Smooth muscle cell (in vitro differentiated cells): ENCODE data around the gene ACBD6. TPM values are rescaled to one million over a fixed set of nuclear protein-coding genes. Genes with fewer than 3 reads are reported as not detected.

Source experiments
- DNase-seq: peaks from one replicate; lab custom pipeline; 2025; ENCODE audit not compliant: unreplicated experiment; lab: John Stamatoyannopoulos, UW
- H2AFZ ChIP-seq: fragments of 200-600 bp; sonication (generic); 2 replicates; pipeline ENCODE4 v1.6.0; 2016; ENCODE audit warnings: antibody characterized with exemption, low read depth, mild to moderate bottlenecking
- H3F3A ChIP-seq: fragments of 200-600 bp; sonication (generic); 2 replicates; pipeline ENCODE4 v1.6.0; 2017; ENCODE audit warnings: antibody characterized with exemption, low read depth
- H3K27ac ChIP-seq: fragments of 200-600 bp; sonication (generic); 2 replicates; pipeline ENCODE4 v1.5.1; 2016; ENCODE audit warnings: low read depth, mild to moderate bottlenecking
- H3K27me3 ChIP-seq: fragments of 200-600 bp; sonication (generic); 2 replicates; pipeline ENCODE4 v1.6.1; 2016; ENCODE audit warnings: low read depth, mild to moderate bottlenecking
- H3K36me3 ChIP-seq: fragments of 200-600 bp; sonication (generic); 2 replicates; pipeline ENCODE4 v1.5.1; 2016; ENCODE audit warnings: low read depth
- H3K4me1 ChIP-seq: fragments of 200-600 bp; sonication (generic); 2 replicates; pipeline ENCODE4 v1.5.1; 2016; ENCODE audit warnings: low read depth
- H3K4me2 ChIP-seq: fragments of 200-600 bp; sonication (generic); 2 replicates; pipeline ENCODE4 v1.6.0; 2016; ENCODE audit warnings: mild to moderate bottlenecking
- H3K4me3 ChIP-seq: fragments of 200-600 bp; sonication (generic); 2 replicates; pipeline ENCODE4 v1.5.1; 2016; ENCODE audit warnings: mild to moderate bottlenecking
- H3K79me2 ChIP-seq: fragments of 200-600 bp; sonication (generic); 2 replicates; pipeline ENCODE4 v1.6.0; 2016; ENCODE audit warnings: low read depth, mild to moderate bottlenecking
- H3K9ac ChIP-seq: fragments of 200-600 bp; sonication (generic); 2 replicates; pipeline ENCODE4 v1.6.0; 2016; ENCODE audit warnings: low read depth
- H3K9me3 ChIP-seq: fragments of 200-600 bp; sonication (generic); replicated peaks from 2 replicates; pipeline ENCODE4 v1.5.1; 2016; ENCODE audit warnings: low read depth
- H4K20me1 ChIP-seq: fragments of 200-600 bp; sonication (generic); 2 replicates; pipeline ENCODE4 v1.6.0; 2016; ENCODE audit warnings: low read depth
- CTCF ChIP-seq: fragments of 200-600 bp; sonication (generic); IDR thresholded peaks from 2 replicates; pipeline ENCODE4 v1.5.1; 2017; ENCODE audit warnings: borderline replicate concordance, mild to moderate bottlenecking, antibody characterized with exemption; ENCODE audit not compliant: insufficient read depth, poor library complexity, severe bottlenecking
- WGBS: methylation state at CpG from one replicate; pipeline ENCODE4 v1.1.7; 2016; ENCODE audit warnings: low lambda C conversion rate; 5-methylcytosine and 5-hydroxymethylcytosine counted together
- polyA plus RNA-seq: library from polyadenylated mRNA; unstranded; fragments of >200 nt; fragmentation: Nextera tagmentation; extraction: Ambion mirVana; gene quantifications from 2 replicates; pipeline ENCODE4 v1.2.1, GENCODE V29; 2016
- total RNA-seq: library from RNA; depleted of rRNA; stranded (reverse); fragments of >200 nt; gene quantifications from 2 replicates; pipeline ENCODE4 v1.2.3, GENCODE V29; 2014

ACBD6 gene
- total and polyA plus RNA-seq, 2 experiments from 2014 or later = 44.1 to 48.7 TPM

- no peaks in the 10 kb centered on the region for H3K9me3 ChIP-seq
- no peaks in the 10 kb centered on the region for H3K79me2 ChIP-seq
- H2AFZ ChIP-seq = no peak overlapping the region
- DNase-seq = no peak
- no peak overlapping the region for H3K27ac ChIP-seq
- H3K9ac ChIP-seq = no peak overlapping the region
- no peaks in the 10 kb centered on the region for H3K4me1 ChIP-seq
- no peak overlapping the region for H3K4me2 ChIP-seq
- no peaks in the 10 kb centered on the region for H3K36me3 ChIP-seq
- no peak overlapping the region for H3K4me3 ChIP-seq
- no peak for TF ChIP-seq CTCF
- no peaks in the 10 kb centered on the region for H3F3A ChIP-seq
- no peaks in the 10 kb centered on the region for H3K27me3 ChIP-seq
- WGBS = 85% methylated on average over 31 of the region's 31 CpGs
- no peaks in the 10 kb centered on the region for H4K20me1 ChIP-seq
Observed at GRCh38 chr1:180253585-180254495, 248.5 kb downstream of the ACBD6 start.

GRCh38 chr1:180252638-180253536 is 249.5 kb downstream of the ACBD6 start:
- no peaks in the 10 kb centered on the region for H3K79me2 ChIP-seq
- no peak overlapping the region for H3K27ac ChIP-seq
- DNase-seq = no peak
- no peaks in the 10 kb centered on the region for H3K4me1 ChIP-seq
- H4K20me1 ChIP-seq = no peaks in the 10 kb centered on the region
- no peaks in the 10 kb centered on the region for H3F3A ChIP-seq
- 58% methylated on average over 12 of the region's 12 CpGs for WGBS
- no peaks in the 10 kb centered on the region for H3K36me3 ChIP-seq
- H2AFZ ChIP-seq = no peak overlapping the region
- no peak overlapping the region for H3K4me3 ChIP-seq
- no peak overlapping the region for H3K4me2 ChIP-seq
- no peak overlapping the region for H3K9ac ChIP-seq
- no peaks in the 10 kb centered on the region for H3K9me3 ChIP-seq
- TF ChIP-seq CTCF = peak; percentile 70
- H3K27me3 ChIP-seq = no peaks in the 10 kb centered on the region

GRCh38 chr1:180251526-180252305 is 250.7 kb downstream of the ACBD6 start:
- Histone ChIP-seq H3K27ac (no peak overlapping the region), H3F3A (no peaks in the 10 kb centered on the region), H2AFZ (no peak overlapping the region), H3K27me3 (no peaks in the 10 kb centered on the region), H3K4me3 (no peak overlapping the region), H3K4me1 (no peaks in the 10 kb centered on the region), H3K9me3 (no peaks in the 10 kb centered on the region), H3K9ac (no peak overlapping the region), H3K79me2 (no peaks in the 10 kb centered on the region), H3K4me2 (no peak overlapping the region), H4K20me1 (no peaks in the 10 kb centered on the region), H3K36me3 (no peaks in the 10 kb centered on the region)
- no peak for DNase-seq
- 79% methylated on average over 9 of the region's 9 CpGs for WGBS
- TF ChIP-seq CTCF = no peak
